K562 (cell line): ENCODE measurements around the gene RITA1. TPM values are rescaled to one million over a fixed set of nuclear protein-coding genes. Genes with fewer than 3 reads are reported as not detected.

Experiments used
- ATAC-seq: fragments of 200-7000 bp; cut with Tn5 transposase; 3 replicates; pipeline ENCODE4 v1.9.1; 2020; ENCODE audit warnings: moderate library complexity
- BruUV-seq: library from RNA; stranded (reverse); fragments of 400-500 nt; replicated peaks from 2 replicates; lab custom pipeline; 2021; lab: Mats Ljungman, UMichigan
- CTCF ChIA-PET: fragments of 300-600 bp; formaldehyde crosslinking; extraction: SDS; loops from one replicate; lab custom pipeline; 2021; ENCODE audit warnings: low intra/inter-chr PET ratio; lab: Yijun Ruan, JAX
- POLR2A ChIA-PET: fragments of 300-600, 350-650 bp; sonication (Branson Sonifier 250); formaldehyde crosslinking; extraction: SDS; loops from one replicate; lab custom pipeline; 2021; ENCODE audit warnings: antibody characterized with exemption, inconsistent platforms; lab: Yijun Ruan, JAX
- DNase-seq, 4 experiments: peaks; one replicate each; pipeline versions ENCODE4 v3.0.0 to v3.0.0-alpha.2; 2011 to 2018; ENCODE audit warnings: low spot score in 3 of 4, mixed read lengths in 3 of 4; ENCODE audit errors: extremely low read depth in 1 of 4
- FAIRE-seq: peaks from 2 replicates; lab custom pipeline; 2011; peaks lifted over from hg19 to GRCh38; lab: Jason Lieb, UNC
- H2AFZ ChIP-seq: 2 replicates; pipeline ENCODE4 v1.6.0; 2011; ENCODE audit warnings: low read depth, low read length, control low read depth, inconsistent platforms
- H3K27ac ChIP-seq: fragments of 200-600 bp; 3 replicates; pipeline ENCODE4 v1.8.0; 2011; ENCODE audit warnings: low read depth, mild to moderate bottlenecking, control low read depth, inconsistent platforms, low read length, moderate library complexity, mixed read lengths; ENCODE audit errors: extremely low read depth
- H3K27me3 ChIP-seq, 2 experiments: fragments of 300-600 bp in 1 of 2; 2 replicates in 1 of 2; 3 replicates in 1 of 2; pipeline versions ENCODE4 v1.6.0 to v1.8.0; 2011; ENCODE audit warnings: inconsistent platforms in 2 of 2, low read length in 2 of 2, mild to moderate bottlenecking in 1 of 2, mixed read lengths in 1 of 2, moderate library complexity in 1 of 2; ENCODE audit not compliant: control insufficient read depth in 2 of 2, insufficient read depth in 2 of 2
- H3K36me3 ChIP-seq: fragments of 300-600 bp; 3 replicates; pipeline ENCODE4 v1.8.0; 2011; ENCODE audit warnings: mild to moderate bottlenecking, low read length, inconsistent platforms; ENCODE audit not compliant: control insufficient read depth, insufficient read depth
- H3K4me1 ChIP-seq, 2 experiments: fragments of 200-600 bp in 1 of 2; replicated peaks in 1 of 2; 2 replicates in 1 of 2; 3 replicates in 1 of 2; pipeline versions ENCODE4 v1.5.1 to v1.8.0; 2011; ENCODE audit warnings: inconsistent platforms in 2 of 2, low read length in 2 of 2, mild to moderate bottlenecking in 1 of 2, mixed read lengths in 1 of 2, moderate library complexity in 1 of 2; ENCODE audit not compliant: control insufficient read depth in 2 of 2, insufficient read depth in 2 of 2
- H3K4me2 ChIP-seq: 2 replicates; pipeline ENCODE4 v1.6.1; 2011; ENCODE audit warnings: low read length, control low read depth, inconsistent platforms, mixed read lengths; ENCODE audit not compliant: insufficient read depth
- H3K4me3 ChIP-seq: fragments of 200-600 bp; sonication (generic), shearing (Covaris generic); 2 replicates; pipeline ENCODE4 v1.5.1; 2016; ENCODE audit warnings: control low read depth, inconsistent platforms
- H3K79me2 ChIP-seq: fragments of 200-600 bp; 3 replicates; pipeline ENCODE4 v1.8.0; 2011; ENCODE audit warnings: low read length, inconsistent platforms; ENCODE audit not compliant: control insufficient read depth, insufficient read depth
- H3K9ac ChIP-seq, 2 experiments: 2 replicates each; pipeline versions ENCODE4 v1.6.0 to v1.6.1; 2011; ENCODE audit warnings: low read depth in 2 of 2, low read length in 2 of 2, control low read depth in 1 of 2, inconsistent platforms in 1 of 2, mild to moderate bottlenecking in 1 of 2, mixed read lengths in 1 of 2; ENCODE audit not compliant: insufficient read depth in 1 of 2
- H3K9me1 ChIP-seq: one replicate; pipeline ENCODE4 v1.6.0; 2011; ENCODE audit warnings: inconsistent platforms, mild to moderate bottlenecking, low read length, moderate library complexity; ENCODE audit not compliant: control insufficient read depth, insufficient read depth
- H3K9me3 ChIP-seq: replicated peaks from 2 replicates; pipeline ENCODE4 v1.5.1; 2011; ENCODE audit warnings: low read depth, low read length, inconsistent platforms; ENCODE audit not compliant: control insufficient read depth, insufficient read depth
- H4K20me1 ChIP-seq: replicated peaks from 2 replicates; pipeline ENCODE4 v1.6.1; 2011; ENCODE audit warnings: low read length, inconsistent platforms, mixed read lengths; ENCODE audit not compliant: control insufficient read depth, insufficient read depth
- CCAR2 ChIP-seq: fragments of 200-400 bp; formaldehyde crosslinking; IDR thresholded peaks from 2 replicates; pipeline ENCODE4 v1.6.1; 2017; ENCODE audit warnings: mild to moderate bottlenecking, low read depth, low read length
- COPS2 ChIP-seq: fragments of 450-650 bp; conservative IDR thresholded peaks from 2 replicates; pipeline ENCODE4 v1.6.1; 2016; ENCODE audit warnings: mild to moderate bottlenecking, moderate library complexity
- ETV5 ChIP-seq: sonication (generic); formaldehyde crosslinking; IDR thresholded peaks from 2 replicates; pipeline ENCODE4 v1.4.0; 2020; ENCODE audit warnings: low read depth, mild to moderate bottlenecking, missing genetic modification reagents
- NCOA6 ChIP-seq: fragments of 450-650 bp; IDR thresholded peaks from 2 replicates; pipeline ENCODE4 v1.6.1; 2017; ENCODE audit warnings: mild to moderate bottlenecking
- RAD21 ChIP-seq, 2 experiments: fragments of 250-450 bp in 1 of 2; fragments of 450-650 bp in 1 of 2; sonication (Bioruptor Pico) in 1 of 2; formaldehyde crosslinking in 1 of 2; IDR thresholded peaks in 1 of 2; conservative IDR thresholded peaks in 1 of 2; 2 replicates each; pipeline versions ENCODE4 v1.4.0 to v1.8.0; 2020 to 2022; ENCODE audit warnings: mild to moderate bottlenecking in 2 of 2, moderate library complexity in 1 of 2
- RBM22 ChIP-seq: fragments of 200-400 bp; formaldehyde crosslinking; IDR thresholded peaks from 2 replicates; pipeline ENCODE4 v1.6.1; 2018; ENCODE audit warnings: low read length, low read depth; ENCODE audit not compliant: poor library complexity, severe bottlenecking
- SREBF2 ChIP-seq: sonication (generic); formaldehyde crosslinking; IDR thresholded peaks from 2 replicates; pipeline ENCODE4 v1.4.0; 2020; ENCODE audit warnings: mild to moderate bottlenecking, missing genetic modification reagents
- ZC3H11A ChIP-seq: IDR thresholded peaks from 2 replicates; pipeline ENCODE4 v1.6.1; 2012; ENCODE audit warnings: low read depth, low read length, improper control_type of control experiment
- ZNF766 ChIP-seq: fragments of 200-800 bp; sonication (Bioruptor generic); conservative IDR thresholded peaks from 2 replicates; pipeline ENCODE4 v1.6.1; 2016; ENCODE audit warnings: missing genetic modification characterization, missing compliant biosample characterization
- WGBS: fragments of 100-300 bp; shearing (Covaris generic); methylation state at CpG from one replicate; pipeline ENCODE4 v1.1.6; 2016; ENCODE audit warnings: low coverage, mixed read lengths; ENCODE audit not compliant: insufficient coverage; ENCODE audit errors: missing lambda C conversion rate; 5-methylcytosine and 5-hydroxymethylcytosine counted together
- in situ Hi-C: fragments of 300-500 bp; cut with MboI; formaldehyde crosslinking; loops from 4 replicates; pipeline ENCODE4 v1.15.0; 2018; ENCODE audit warnings: inconsistent platforms, mixed read lengths
- intact Hi-C: fragments of 100-400 bp; cut with micrococcal nuclease; formaldehyde crosslinking; loops from 2 replicates; pipeline ENCODE4 v1.14.2; 2022
- polyA plus RNA-seq, 8 experiments: library from polyadenylated mRNA; depleted of rRNA in 4 of 8; stranded (reverse) in 5 of 8; unstranded in 3 of 8; fragments of >200 nt; fragmentation: Nextera tagmentation in 2 of 8; fragmentation: Illumina TruSeq in 1 of 8; extraction: Ambion mirVana in 2 of 8; extraction: Trizol in 1 of 8; gene quantifications; 2 replicates each; pipeline versions ENCODE4 v1.2.1 to v1.2.3, GENCODE V29; 2011 to 2014; ENCODE audit warnings: inconsistent platforms in 1 of 8, missing spikeins in 1 of 8
- total RNA-seq, 7 experiments: library from RNA; depleted of rRNA in 6 of 7; stranded (reverse); fragments of >200 nt in 6 of 7; fragmentation: Illumina TruSeq in 2 of 7; extraction: Trizol in 2 of 7; gene quantifications; 2 replicates each; pipeline versions ENCODE4 v1.2.1 to v1.2.3, GENCODE V29; 2011 to 2021; ENCODE audit warnings: low replicate concordance in 1 of 7
- TF ChIP-seq, protein P1 (sequence below): sonication (generic); formaldehyde crosslinking; IDR thresholded peaks from 2 replicates; pipeline ENCODE4 v1.8.1; 2023; ENCODE audit warnings: mild to moderate bottlenecking, missing genetic modification reagents

The RITA1 gene
- total and polyA plus RNA-seq, 9 of the 15 experiments (the other 6 are each of a cell fraction or from before 2014, with no cell fraction given) = 2.8 to 40.4 (median 18.0) TPM

DNA sequence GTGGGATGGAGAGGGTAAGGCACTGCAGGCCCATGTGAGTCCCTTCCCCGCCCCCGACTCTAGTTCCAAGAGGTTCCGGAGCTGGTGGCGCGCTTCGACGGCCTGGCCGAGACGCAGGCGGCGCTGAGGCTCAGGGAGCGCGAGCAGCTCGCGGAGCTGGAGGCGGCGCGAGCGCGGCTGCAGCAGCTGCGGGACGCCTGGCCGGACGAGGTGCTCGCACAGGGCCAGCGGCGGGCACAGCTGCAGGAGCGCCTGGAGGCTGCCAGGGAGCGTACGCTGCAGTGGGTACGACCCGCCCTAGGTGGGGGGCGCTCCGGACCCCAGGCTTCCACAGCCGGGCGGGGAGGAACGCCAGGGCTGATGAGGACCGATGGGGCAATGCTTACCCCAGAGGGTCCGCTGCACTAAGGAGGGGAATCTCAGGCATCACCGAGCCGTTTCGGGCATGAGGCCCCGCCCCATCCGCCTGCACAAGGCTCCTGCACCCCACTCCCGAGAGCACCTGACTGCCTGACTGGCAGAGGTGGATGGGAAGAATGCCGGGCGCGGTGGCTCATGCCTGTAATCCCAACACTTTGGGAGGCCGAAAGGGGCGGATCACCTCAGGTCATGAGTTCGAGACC, 31.1 kb upstream of the RITA1 start (continued):
- TF ChIP-seq RBM22 (no peak), CCAR2 (no peak), ETV5 (CRISPR knock-in tag) (no peak), RAD21 (CRISPR knock-in tag; conservative IDR thresholded peaks at IDR 0.05 in 1 of 2, IDR thresholded peaks at IDR 0.05 in 1 of 2) (no peak)
- TF ChIP-seq, protein P1, sequence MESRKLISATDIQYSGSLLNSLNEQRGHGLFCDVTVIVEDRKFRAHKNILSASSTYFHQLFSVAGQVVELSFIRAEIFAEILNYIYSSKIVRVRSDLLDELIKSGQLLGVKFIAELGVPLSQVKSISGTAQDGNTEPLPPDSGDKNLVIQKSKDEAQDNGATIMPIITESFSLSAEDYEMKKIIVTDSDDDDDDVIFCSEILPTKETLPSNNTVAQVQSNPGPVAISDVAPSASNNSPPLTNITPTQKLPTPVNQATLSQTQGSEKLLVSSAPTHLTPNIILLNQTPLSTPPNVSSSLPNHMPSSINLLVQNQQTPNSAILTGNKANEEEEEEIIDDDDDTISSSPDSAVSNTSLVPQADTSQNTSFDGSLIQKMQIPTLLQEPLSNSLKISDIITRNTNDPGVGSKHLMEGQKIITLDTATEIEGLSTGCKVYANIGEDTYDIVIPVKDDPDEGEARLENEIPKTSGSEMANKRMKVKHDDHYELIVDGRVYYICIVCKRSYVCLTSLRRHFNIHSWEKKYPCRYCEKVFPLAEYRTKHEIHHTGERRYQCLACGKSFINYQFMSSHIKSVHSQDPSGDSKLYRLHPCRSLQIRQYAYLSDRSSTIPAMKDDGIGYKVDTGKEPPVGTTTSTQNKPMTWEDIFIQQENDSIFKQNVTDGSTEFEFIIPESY (CRISPR knock-in tag) = peak; percentile 69; the same call in 1 of the 2 replicates

DNA sequence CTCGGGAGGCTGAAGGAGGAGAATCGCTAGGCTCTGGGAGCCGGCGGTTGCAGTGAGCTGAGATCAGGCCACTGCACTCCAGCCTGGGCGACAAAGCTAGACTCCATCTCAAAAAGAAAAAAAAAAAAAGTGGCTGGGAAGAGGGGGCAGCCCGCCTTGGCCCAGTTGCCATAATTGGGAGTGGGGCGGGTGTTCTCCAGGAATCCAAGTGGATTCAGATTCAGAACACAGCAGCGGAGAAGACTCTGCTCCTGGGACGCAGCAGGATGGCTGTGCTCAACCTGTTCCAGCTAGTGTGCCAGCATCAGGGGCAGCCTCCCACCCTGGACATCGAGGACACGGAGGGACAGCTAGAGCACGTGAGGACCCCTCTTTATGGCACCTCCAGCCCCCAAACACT, 30.5 kb upstream of the RITA1 start:
- H3K27ac ChIP-seq = no peak overlapping the region
- peak overlapping the region in 1 of 2 experiments; percentile 28; a peak in 1 of 4 replicates for H3K9ac ChIP-seq
- no peaks in the 10 kb centered on the region for H3K79me2 ChIP-seq
- CTCF ChIA-PET = no interaction called here
- H3K36me3 ChIP-seq = peaks cover 27% of the 10 kb centered on the region; the same call in 2 of the 3 replicates
- H4K20me1 ChIP-seq = peaks cover 19% of the 10 kb centered on the region
- no peaks in the 10 kb centered on the region for H3K9me1 ChIP-seq
- H2AFZ ChIP-seq = no peak overlapping the region
- FAIRE-seq (no peak), DNase-seq (no peak), ATAC-seq (no peak)
- H3K4me3 ChIP-seq = no peak overlapping the region
- H3K4me2 ChIP-seq = no peak overlapping the region
- TF ChIP-seq NCOA6 (no peak), ZNF766 (CRISPR knock-in tag) (no peak), SREBF2 (CRISPR knock-in tag) (no peak), COPS2 (no peak), ZC3H11A (no peak)
- H3K27me3 ChIP-seq = peaks cover 11 to 28% of the 10 kb centered on the region in 2 experiments
- peaks cover 5 to 24% of the 10 kb centered on the region in 2 experiments; a peak in 3 of 5 replicates for H3K4me1 ChIP-seq
- intact Hi-C loops = no loop called here
- POLR2A ChIA-PET = interaction anchor here (0.7 to 1.2 kb wide), 2 partner anchors 19 to 65 kb away, joined by 3 read pairs; no protein-coding TSS in a partner anchor
- 35% methylated on average over 11 of the region's 12 CpGs for WGBS
- no TSS peak for BruUV-seq
- no peaks in the 10 kb centered on the region for H3K9me3 ChIP-seq
- in situ Hi-C loops = no loop called here
